Measurements from ENCODE around the gene AUTS2. TPM values are rescaled to one million over a fixed set of nuclear protein-coding genes. Genes with fewer than 3 reads are reported as not detected.

The AUTS2 gene
- total RNA-seq, 4 donors from 2014 or later: 14.9 to 27.2 (median 17.5) TPM

DNA sequence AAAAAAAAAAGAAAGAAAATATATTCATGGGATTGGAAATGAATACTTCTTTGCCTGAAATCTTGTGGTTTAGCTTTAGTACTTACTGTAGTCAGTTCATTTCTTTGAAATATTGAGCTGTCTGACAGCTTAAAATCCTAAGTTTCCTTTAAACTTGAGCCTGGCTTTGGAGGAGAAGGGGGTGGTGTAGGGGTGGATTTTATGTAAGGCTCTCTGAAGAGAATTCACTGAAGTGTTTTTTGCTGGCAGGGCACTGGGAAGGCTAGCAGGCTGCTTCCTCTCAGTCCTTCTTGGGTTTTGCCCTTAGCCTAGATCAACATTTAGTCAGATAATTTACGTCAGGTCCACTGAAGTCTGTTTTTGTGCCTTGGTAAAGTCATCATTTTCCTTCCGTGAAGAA, 516.5 kb downstream of the AUTS2 start:
- TF ChIP-seq POLR2A (IDR thresholded peaks at IDR 0.05) (no peak), CTCF (IDR thresholded peaks at IDR 0.05) (no peak)
- H3K9me3 ChIP-seq: no peaks in the 10 kb centered on the region
- H3K27me3 ChIP-seq: no peaks in the 10 kb centered on the region
- H3K27ac ChIP-seq: no peak overlapping the region
- DNase-seq: no peak
- 66 to 74% methylated on average over 2 of the region's 2 CpGs for WGBS, 2 donors
- no peaks in the 10 kb centered on the region for H3K4me1 ChIP-seq
- H3K36me3 ChIP-seq: no peaks in the 10 kb centered on the region
- intact Hi-C loops (cut with DNase I): no loop called here
- H3K4me3 ChIP-seq (replicated peaks in 1 of 3): no peak overlapping the region

DNA sequence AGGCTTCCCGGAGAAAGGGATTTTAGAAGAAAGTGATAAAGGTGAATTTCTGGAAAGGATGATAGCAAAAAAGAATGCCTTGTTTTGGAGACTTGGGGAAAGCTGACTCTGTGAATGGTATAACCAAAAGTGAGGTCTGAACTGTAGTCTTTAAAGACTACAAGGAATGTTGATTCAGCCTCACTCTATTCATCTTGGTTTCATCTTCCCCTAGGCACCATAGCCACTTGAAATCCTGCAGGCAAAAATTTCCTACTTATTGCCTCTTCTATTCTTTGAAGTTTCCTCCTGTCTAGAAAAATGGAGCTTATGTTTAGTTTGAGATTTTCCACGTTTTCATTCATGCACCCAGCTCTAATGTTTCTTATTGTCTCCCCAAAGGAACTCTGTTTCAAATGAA, 518.0 kb downstream of the AUTS2 start:
- Histone ChIP-seq H3K4me1 (no peaks in the 10 kb centered on the region), H3K4me3 (replicated peaks in 1 of 3) (no peak overlapping the region), H3K9me3 (no peaks in the 10 kb centered on the region), H3K36me3 (no peaks in the 10 kb centered on the region), H3K27me3 (no peaks in the 10 kb centered on the region), H3K27ac (no peak overlapping the region)
- TF ChIP-seq POLR2A (IDR thresholded peaks at IDR 0.05) (no peak), CTCF (IDR thresholded peaks at IDR 0.05) (no peak)
- 55 to 60% methylated on average over 2 of the region's 2 CpGs for WGBS, 2 donors
- DNase-seq: no peak
- intact Hi-C loops (cut with DNase I): no loop called here

- Histone ChIP-seq H3K4me1 (no peaks in the 10 kb centered on the region), H3K27ac (no peak overlapping the region), H3K27me3 (no peaks in the 10 kb centered on the region), H3K4me3 (replicated peaks in 1 of 3) (no peak overlapping the region), H3K9me3 (no peaks in the 10 kb centered on the region), H3K36me3 (no peaks in the 10 kb centered on the region)
- no peak for DNase-seq
- WGBS, 2 donors: 49 to 97% methylated on average over 1 of the region's 1 CpG
- intact Hi-C loops (cut with DNase I): no loop called here
- TF ChIP-seq POLR2A (IDR thresholded peaks at IDR 0.05): no peak
- TF ChIP-seq CTCF (IDR thresholded peaks at IDR 0.05): no peak
Measured at GRCh38 chr7:70116867-70117266, 518.6 kb downstream of the AUTS2 start.

GRCh38 chr7:70120851-70121250, 522.6 kb downstream of the AUTS2 start:
- no peak for TF ChIP-seq CTCF (IDR thresholded peaks at IDR 0.05)
- TF ChIP-seq POLR2A (IDR thresholded peaks at IDR 0.05): no peak
- intact Hi-C loops (cut with DNase I): no loop called here
- no peak overlapping the region for H3K4me3 ChIP-seq (replicated peaks in 1 of 3)
- H3K4me1 ChIP-seq: no peaks in the 10 kb centered on the region
- H3K27ac ChIP-seq: no peak overlapping the region
- no peaks in the 10 kb centered on the region for H3K9me3 ChIP-seq
- H3K36me3 ChIP-seq: no peaks in the 10 kb centered on the region
- no peaks in the 10 kb centered on the region for H3K27me3 ChIP-seq
- no peak for DNase-seq
- 93 to 95% methylated on average over 1 of the region's 1 CpG for WGBS, 2 donors

GRCh38 chr7:70131817-70132216, 533.5 kb downstream of the AUTS2 start:
- TF ChIP-seq CTCF (IDR thresholded peaks at IDR 0.05): no peak
- TF ChIP-seq POLR2A (IDR thresholded peaks at IDR 0.05): no peak
- 77 to 83% methylated on average over 3 of the region's 3 CpGs for WGBS, 2 donors
- no peaks in the 10 kb centered on the region for H3K36me3 ChIP-seq
- no peaks in the 10 kb centered on the region for H3K4me1 ChIP-seq
- DNase-seq: no peak
- no peak overlapping the region for H3K27ac ChIP-seq
- H3K4me3 ChIP-seq (replicated peaks in 1 of 3): no peak overlapping the region
- H3K9me3 ChIP-seq: no peaks in the 10 kb centered on the region
- intact Hi-C loops (cut with DNase I): no loop called here
- no peaks in the 10 kb centered on the region for H3K27me3 ChIP-seq

All from thyroid gland (tissue), 4 donors.